GM19025 (cell line): ENCODE measurements around the gene ADAMTS3.

Experiments used
- ATAC-seq: cut with Tn5 transposase; IDR thresholded peaks from one replicate; pipeline ENCODE4 v1.9.1; 2021; ENCODE audit warnings: mild to moderate bottlenecking, low read depth, moderate library complexity; ENCODE audit not compliant: unreplicated experiment

The ADAMTS3 gene

GRCh38 chr4:72424006-72424405 lies 145.0 kb downstream of the ADAMTS3 start:
- no peak for ATAC-seq

GRCh38 chr4:72422416-72422815 lies 146.6 kb downstream of the ADAMTS3 start:
- ATAC-seq = no peak

- no peak for ATAC-seq
These were observed 150.6 kb downstream of the ADAMTS3 start for GRCh38 chr4:72418458-72418857.

- ATAC-seq = no peak
These were observed 158.9 kb downstream of the ADAMTS3 start for GRCh38 chr4:72410158-72410557.

GRCh38 chr4:72408568-72408967 lies 160.5 kb downstream of the ADAMTS3 start:
- no peak for ATAC-seq

GRCh38 chr4:72405417-72405816 lies 163.6 kb downstream of the ADAMTS3 start:
- ATAC-seq = no peak

- ATAC-seq = no peak
These were observed 171.7 kb downstream of the ADAMTS3 start for GRCh38 chr4:72397314-72397713.

- ATAC-seq = no peak
These were observed 174.9 kb downstream of the ADAMTS3 start for GRCh38 chr4:72394012-72394663.

- ATAC-seq = no peak
These were observed 177.7 kb downstream of the ADAMTS3 start for GRCh38 chr4:72391281-72391680.

GRCh38 chr4:72390409-72390808 lies 178.6 kb downstream of the ADAMTS3 start:
- no peak for ATAC-seq

GRCh38 chr4:72388521-72388920 lies 180.5 kb downstream of the ADAMTS3 start:
- ATAC-seq = no peak

- no peak for ATAC-seq
These were observed 181.1 kb downstream of the ADAMTS3 start for GRCh38 chr4:72387959-72388358.

GRCh38 chr4:72383439-72383838 lies 185.6 kb downstream of the ADAMTS3 start:
- no peak for ATAC-seq

GRCh38 chr4:72378901-72379300 lies 190.1 kb downstream of the ADAMTS3 start:
- ATAC-seq = no peak

- ATAC-seq = no peak
These were observed 191.4 kb downstream of the ADAMTS3 start for GRCh38 chr4:72377491-72378194.

- no peak for ATAC-seq
These were observed 192.1 kb downstream of the ADAMTS3 start for GRCh38 chr4:72376901-72377300.

- no peak for ATAC-seq
These were observed 193.8 kb downstream of the ADAMTS3 start for GRCh38 chr4:72375073-72375736.

- ATAC-seq = no peak
These were observed 194.9 kb downstream of the ADAMTS3 start for GRCh38 chr4:72374159-72374558.

- no peak for ATAC-seq
These were observed 202.4 kb downstream of the ADAMTS3 start for GRCh38 chr4:72366601-72367000.

GRCh38 chr4:72365981-72366380 lies 203.0 kb downstream of the ADAMTS3 start:
- ATAC-seq = no peak

GRCh38 chr4:72365016-72365415 lies 204.0 kb downstream of the ADAMTS3 start:
- ATAC-seq = no peak

GRCh38 chr4:72360075-72360474 lies 208.9 kb downstream of the ADAMTS3 start:
- ATAC-seq = no peak
